GM21619 (cell line): ENCODE measurements around the gene TGFB1.
"Not testable (repeated sequence)": the region's sequence is repeated elsewhere in the genome, so short reads cannot be mapped to it uniquely, and the experiment has no call there.

Source experiments
- ATAC-seq: cut with Tn5 transposase; IDR thresholded peaks from one replicate; pipeline ENCODE4 v1.9.1; 2021; ENCODE audit not compliant: unreplicated experiment

TGFB1 gene

DNA sequence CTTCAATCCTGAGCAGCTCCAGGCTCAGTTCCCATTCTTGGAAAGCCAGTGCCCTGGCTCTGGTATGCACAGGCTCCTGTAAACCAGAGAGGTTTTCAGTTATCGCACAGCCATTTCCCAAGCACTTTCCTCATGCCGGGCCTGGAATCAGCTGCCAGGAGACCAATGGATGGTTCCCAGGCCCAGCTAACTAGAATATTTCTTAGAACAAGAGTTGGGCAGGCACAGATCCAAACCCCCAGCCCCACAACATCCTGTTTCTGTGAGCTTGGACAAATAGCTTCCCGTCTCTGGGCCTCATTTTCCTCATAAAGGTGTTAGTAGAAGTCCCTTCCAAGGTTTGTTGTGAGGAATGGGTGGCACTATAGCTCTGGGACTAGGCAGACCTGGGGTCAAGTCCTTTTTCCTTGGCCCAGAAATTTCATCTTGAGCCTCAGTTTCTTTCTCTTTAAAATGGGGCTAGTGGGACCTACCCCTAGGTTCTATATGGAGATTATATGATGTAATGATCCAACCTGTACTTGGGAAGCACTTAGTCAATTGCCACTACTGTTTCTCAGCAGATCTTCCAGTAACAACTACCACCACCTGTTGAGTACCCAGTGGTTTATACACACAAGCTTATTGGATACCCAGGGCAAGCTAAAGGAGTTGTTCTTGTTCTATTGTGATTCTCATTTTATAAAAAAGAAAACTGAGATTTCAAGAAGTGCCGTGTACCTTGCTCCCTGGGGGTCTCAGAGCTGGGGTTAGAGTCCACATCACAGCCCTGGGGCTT lies 48.8 kb downstream of the TGFB1 start:
- no peak for ATAC-seq

- ATAC-seq, result no peak
These were observed 49.8 kb downstream of the TGFB1 start for GRCh38 chr19:41303954-41304353.

DNA sequence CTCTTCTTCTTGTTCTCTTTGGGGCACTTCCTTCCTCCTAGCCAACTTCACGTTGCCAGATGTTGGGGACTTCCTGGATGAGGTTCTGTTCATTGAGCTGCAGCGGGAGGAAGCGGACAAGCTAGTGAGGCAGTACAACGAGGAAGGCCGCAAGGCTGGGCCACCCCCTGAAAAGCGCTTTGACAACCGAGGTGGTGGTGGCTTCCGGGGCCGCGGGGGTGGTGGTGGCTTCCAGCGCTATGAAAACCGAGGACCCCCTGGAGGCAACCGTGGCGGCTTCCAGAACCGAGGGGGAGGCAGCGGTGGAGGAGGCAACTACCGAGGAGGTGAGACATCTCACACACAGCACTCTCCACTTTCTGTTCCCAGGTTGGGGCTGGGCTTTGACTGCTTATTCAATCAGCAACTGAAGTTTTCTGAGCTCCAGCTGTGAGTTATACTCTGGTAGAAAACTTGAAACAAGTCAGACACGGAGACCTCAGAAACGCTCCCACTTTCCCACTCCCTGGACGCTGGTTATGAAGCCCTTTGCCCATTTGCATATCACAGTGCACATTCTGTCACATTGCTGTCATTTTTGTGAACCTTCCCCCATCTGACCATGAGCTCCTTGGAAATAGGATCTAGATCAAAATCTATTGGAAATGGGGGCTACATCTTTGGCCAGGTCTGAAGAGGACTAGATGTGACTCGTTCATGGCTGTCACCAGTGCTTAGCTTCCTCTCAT lies 50.9 kb downstream of the TGFB1 start:
- no peak for ATAC-seq

GRCh38 chr19:41300555-41300954 lies 53.2 kb downstream of the TGFB1 start:
- no peak for ATAC-seq

DNA sequence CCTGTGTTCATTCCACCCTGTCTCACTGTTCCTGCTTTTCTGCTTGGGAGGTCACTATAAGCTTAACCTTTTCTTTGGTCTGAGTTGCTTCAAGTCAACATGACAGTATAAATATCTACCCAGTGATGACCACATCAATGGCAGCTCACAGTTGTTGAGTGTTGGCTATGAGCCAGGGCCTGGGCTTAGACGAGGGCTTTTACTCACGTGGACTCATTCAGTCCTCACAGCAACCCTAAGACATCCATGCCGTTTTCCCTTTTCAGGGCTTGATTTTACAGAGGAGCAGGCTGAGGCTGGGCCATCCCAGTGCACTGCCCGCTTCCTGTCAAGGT lies 54.0 kb downstream of the TGFB1 start:
- no peak for ATAC-seq

DNA sequence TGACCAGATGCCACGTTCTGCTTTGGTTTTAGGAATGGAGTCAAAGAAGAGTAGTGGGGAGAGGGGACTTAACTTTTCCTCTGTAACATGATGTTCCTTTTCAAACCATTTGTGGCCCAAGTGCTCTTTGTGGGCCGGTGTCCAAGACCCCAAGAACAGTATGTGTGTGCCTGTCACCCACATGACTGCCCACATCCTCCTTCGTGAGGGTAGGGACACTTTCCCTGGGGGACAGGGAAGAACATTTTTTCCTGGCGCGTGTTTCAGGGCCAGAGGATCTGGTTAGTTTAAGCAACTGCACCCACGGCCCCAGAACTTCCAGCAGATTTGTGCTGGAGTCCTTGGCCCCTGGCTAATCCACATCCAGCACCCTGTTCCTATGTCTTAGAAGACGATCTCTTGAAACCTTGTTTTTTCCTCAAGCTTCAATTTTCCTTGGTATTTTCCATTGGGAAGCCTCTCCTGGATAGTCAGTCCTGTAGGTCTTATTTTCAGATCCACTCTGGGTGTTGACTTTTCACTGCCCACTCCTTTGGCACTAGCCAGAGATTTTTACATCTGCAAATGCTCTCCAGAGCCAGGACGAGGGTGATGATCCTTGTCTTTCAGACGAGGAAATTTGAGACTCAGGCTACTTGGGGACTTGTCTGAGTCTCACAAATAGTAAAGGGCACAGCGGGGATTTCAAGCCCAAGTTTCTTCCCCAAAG lies 54.5 kb downstream of the TGFB1 start:
- ATAC-seq, result no peak

DNA sequence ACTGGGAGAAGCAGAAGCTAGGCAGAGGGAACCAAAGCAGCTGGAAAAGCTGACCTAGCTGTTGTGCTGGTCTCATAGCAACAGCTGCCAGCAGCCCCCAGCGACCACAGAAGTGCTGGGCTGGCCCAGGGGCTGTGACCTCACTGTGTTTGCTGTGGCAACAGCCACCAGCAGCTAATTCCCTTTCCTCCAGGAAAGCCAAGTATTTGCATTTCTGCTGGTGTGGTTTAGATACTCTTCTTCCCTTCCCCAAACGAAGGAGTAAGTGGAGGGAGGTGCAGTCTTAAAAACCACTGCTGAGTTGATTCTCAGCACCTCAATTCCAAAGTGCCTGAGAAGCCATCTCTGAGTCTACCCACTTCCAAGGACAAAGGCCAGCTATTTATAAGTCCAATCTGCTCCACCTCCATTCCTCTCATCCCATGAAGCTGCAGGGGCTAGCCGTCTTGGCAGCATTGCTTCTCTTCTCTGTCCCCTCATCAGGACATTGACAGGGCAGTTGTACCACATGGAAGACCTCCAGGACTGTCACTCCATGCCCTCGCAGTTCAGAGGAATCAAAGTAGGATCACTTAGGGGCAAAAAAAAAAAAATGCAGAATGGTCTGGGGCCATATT lies 55.3 kb downstream of the TGFB1 start:
- ATAC-seq, result no peak

DNA sequence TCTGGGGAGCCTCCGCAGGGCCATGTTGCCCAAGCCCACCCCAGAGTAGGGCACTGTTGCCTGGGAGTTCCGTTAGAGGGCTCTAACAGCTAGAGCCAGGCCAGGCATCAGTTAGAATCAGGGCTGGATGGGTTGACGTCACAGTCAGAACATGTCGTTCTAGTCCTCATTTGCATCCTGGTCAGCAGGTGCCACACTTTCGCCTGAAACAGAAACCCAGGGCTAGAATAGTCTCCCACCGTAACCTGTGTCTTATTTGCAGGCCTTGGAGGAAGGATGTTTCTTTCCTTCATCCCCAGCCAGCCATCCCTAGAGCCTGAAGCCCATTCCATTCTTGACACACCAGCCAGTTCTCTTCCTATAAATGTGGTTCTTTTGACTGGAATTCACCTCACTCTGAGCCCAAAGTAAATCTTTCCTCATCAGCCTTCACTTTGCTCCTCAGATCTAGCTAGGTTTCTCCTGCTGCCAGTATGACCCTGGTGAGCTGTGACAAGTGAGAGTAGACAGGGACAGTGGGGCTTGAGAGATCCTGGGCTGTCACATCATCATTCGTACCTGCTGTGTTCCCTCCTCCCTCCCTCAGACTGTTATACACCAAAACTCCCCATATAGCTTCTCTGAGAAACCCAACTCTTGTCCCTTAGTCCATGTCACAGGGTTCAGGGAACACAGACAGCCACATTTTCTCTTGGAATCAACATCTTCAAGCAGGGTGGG lies 55.9 kb downstream of the TGFB1 start:
- ATAC-seq, result peak; percentile 74

GRCh38 chr19:41296433-41296871 lies 57.3 kb downstream of the TGFB1 start:
- ATAC-seq, result no peak

GRCh38 chr19:41295499-41295898 lies 58.2 kb downstream of the TGFB1 start:
- no peak for ATAC-seq

- ATAC-seq, result no peak
These were observed 59.3 kb downstream of the TGFB1 start for GRCh38 chr19:41294393-41294792.

DNA sequence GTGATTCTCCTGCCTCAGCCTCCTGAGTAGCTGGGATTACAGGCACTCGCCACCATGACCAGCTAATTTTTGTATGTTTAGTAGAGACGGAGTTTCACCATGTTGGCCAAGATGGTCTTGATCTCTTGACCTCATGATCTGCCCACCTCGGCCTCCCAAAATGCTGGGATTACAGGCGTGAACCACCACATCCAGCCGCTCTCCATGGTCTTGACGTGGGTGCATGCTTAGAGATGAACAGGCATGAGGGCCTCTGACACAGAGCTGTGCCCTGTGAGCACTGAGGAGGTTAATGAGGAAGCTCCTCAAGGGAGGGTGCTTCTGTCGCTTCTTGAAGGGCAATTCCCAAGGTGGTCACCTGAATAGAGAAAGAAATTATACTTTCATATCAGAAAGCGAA lies 63.9 kb downstream of the TGFB1 start:
- ATAC-seq, result not testable (repeated sequence)

GRCh38 chr19:41288673-41289530 lies 64.8 kb downstream of the TGFB1 start:
- no peak for ATAC-seq
